Loucy (cell line): ENCODE data around the gene STIMATE.
A peak's percentile ranks its signal among the peaks of the same experiment; 100 is the strongest.

Experiments
- H2AFZ ChIP-seq: fragments of 200-600 bp; sonication (generic); 2 replicates; pipeline ENCODE4 v1.6.0; 2016; ENCODE audit warnings: antibody characterized with exemption, mild to moderate bottlenecking, low read length, moderate library complexity
- H3F3A ChIP-seq: fragments of 200-600 bp; 2 replicates; pipeline ENCODE4 v1.6.0; 2016; ENCODE audit warnings: antibody characterized with exemption, low read depth, mild to moderate bottlenecking
- H3K27me3 ChIP-seq: fragments of 200-600 bp; sonication (generic); 2 replicates; pipeline ENCODE4 v1.6.1; 2014; ENCODE audit warnings: low read length, mild to moderate bottlenecking; ENCODE audit not compliant: insufficient read depth, poor library complexity, severe bottlenecking
- H3K36me3 ChIP-seq: fragments of 200-600 bp; sonication (generic); 2 replicates; pipeline ENCODE4 v1.6.1; 2016; ENCODE audit warnings: low read length; ENCODE audit not compliant: insufficient read depth
- H3K4me1 ChIP-seq: fragments of 200-600 bp; sonication (generic); 2 replicates; pipeline ENCODE4 v1.5.1; 2014; ENCODE audit warnings: low read length, mild to moderate bottlenecking; ENCODE audit not compliant: insufficient read depth, poor library complexity, severe bottlenecking
- H3K4me2 ChIP-seq: fragments of 200-600 bp; sonication (generic); 2 replicates; pipeline ENCODE4 v1.6.0; 2014; ENCODE audit warnings: antibody characterized with exemption, low read length, low read depth, mild to moderate bottlenecking; ENCODE audit not compliant: poor library complexity, severe bottlenecking
- H3K4me3 ChIP-seq: fragments of 200-600 bp; sonication (generic); 2 replicates; pipeline ENCODE4 v1.5.1; 2014; ENCODE audit warnings: low read length, mild to moderate bottlenecking, mixed read lengths; ENCODE audit not compliant: poor library complexity, severe bottlenecking
- H3K79me2 ChIP-seq: fragments of 200-600 bp; sonication (generic); 2 replicates; pipeline ENCODE4 v1.6.1; 2014; ENCODE audit warnings: low read length; ENCODE audit not compliant: insufficient read depth
- H3K9ac ChIP-seq: fragments of 200-600 bp; sonication (generic); 2 replicates; pipeline ENCODE4 v1.6.0; 2014; ENCODE audit warnings: mild to moderate bottlenecking, low read depth, low read length, moderate library complexity; ENCODE audit not compliant: poor library complexity, severe bottlenecking
- H3K9me2 ChIP-seq: fragments of 200-600 bp; sonication (generic); replicated peaks from 2 replicates; pipeline ENCODE4 v1.6.1; 2016; ENCODE audit warnings: low read depth, low read length, mixed read lengths
- H3K9me3 ChIP-seq: fragments of 200-600 bp; sonication (generic); 2 replicates; pipeline ENCODE4 v1.6.1; 2014; ENCODE audit warnings: mild to moderate bottlenecking, antibody characterized with exemption, low read length, low read depth; ENCODE audit not compliant: insufficient read depth
- H4K20me1 ChIP-seq: fragments of 200-600 bp; sonication (generic); 2 replicates; pipeline ENCODE4 v1.6.0; 2014; ENCODE audit warnings: antibody characterized with exemption, low read length, mild to moderate bottlenecking; ENCODE audit not compliant: insufficient read depth, poor library complexity, severe bottlenecking
- EZH2phosphoT487 ChIP-seq: fragments of 200-600 bp; IDR thresholded peaks from 2 replicates; pipeline ENCODE4 v1.6.1; 2018; ENCODE audit warnings: antibody characterized with exemption, mild to moderate bottlenecking, moderate library complexity, borderline replicate concordance
- TF ChIP-seq, protein P1 (sequence below): fragments of 200-600 bp; sonication (generic); conservative IDR thresholded peaks from 2 replicates; pipeline ENCODE4 v1.5.1; 2014; ENCODE audit warnings: mild to moderate bottlenecking, antibody characterized with exemption, low read length

Gene STIMATE

DNA sequence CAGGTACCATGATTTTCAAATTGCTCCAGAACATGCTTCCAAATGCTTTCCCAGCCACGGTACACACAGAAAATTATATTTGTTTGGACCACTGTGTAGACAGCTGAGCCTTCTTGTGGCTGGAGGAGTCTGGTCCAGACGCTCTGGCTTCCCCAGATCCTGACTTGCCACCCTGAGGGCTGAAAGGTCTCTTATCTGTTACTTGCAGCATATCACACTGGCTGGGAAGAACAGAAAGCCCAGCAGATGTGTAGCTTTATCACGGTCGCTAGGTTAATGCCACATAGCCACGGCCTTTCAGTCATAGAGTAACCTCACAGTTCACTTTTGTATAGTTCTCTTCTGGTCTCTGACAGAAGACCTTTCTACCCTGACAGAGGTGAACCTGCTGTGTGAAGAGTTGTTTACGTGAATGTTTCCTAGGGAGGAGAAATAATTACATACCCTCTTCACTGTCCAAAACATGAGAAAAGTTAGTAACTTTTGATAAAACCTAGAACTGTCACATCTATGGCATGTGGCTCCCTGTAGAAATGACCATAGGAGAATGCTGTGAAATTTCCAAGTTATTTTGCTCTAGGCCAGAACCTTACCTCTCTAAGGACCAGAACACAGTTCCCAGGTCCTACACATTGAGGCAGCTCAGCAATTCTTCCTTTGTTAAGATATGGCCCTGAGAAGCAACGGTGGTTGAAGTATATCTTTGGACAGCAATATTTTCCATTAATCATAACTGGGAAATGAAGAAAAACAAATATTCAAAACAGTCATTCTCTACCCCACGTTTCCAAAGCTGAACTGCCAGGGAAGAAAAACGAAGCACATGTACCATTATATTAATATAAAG lies 15.8 kb upstream of the STIMATE start:
- Histone ChIP-seq H3K79me2 (no peaks in the 10 kb centered on the region), H3K4me3 (no peak overlapping the region), H3K9ac (no peak overlapping the region), H2AFZ (no peak overlapping the region), H3K4me2 (no peak overlapping the region), H3K9me2 (no peaks in the 10 kb centered on the region), H3K9me3 (no peaks in the 10 kb centered on the region), H3K27me3 (no peaks in the 10 kb centered on the region), H3K36me3 (peaks cover 26% of the 10 kb centered on the region; the same call in 1 of the 2 replicates), H3F3A (no peaks in the 10 kb centered on the region), H3K4me1 (no peaks in the 10 kb centered on the region), H4K20me1 (no peaks in the 10 kb centered on the region)
- TF ChIP-seq, protein P1, sequence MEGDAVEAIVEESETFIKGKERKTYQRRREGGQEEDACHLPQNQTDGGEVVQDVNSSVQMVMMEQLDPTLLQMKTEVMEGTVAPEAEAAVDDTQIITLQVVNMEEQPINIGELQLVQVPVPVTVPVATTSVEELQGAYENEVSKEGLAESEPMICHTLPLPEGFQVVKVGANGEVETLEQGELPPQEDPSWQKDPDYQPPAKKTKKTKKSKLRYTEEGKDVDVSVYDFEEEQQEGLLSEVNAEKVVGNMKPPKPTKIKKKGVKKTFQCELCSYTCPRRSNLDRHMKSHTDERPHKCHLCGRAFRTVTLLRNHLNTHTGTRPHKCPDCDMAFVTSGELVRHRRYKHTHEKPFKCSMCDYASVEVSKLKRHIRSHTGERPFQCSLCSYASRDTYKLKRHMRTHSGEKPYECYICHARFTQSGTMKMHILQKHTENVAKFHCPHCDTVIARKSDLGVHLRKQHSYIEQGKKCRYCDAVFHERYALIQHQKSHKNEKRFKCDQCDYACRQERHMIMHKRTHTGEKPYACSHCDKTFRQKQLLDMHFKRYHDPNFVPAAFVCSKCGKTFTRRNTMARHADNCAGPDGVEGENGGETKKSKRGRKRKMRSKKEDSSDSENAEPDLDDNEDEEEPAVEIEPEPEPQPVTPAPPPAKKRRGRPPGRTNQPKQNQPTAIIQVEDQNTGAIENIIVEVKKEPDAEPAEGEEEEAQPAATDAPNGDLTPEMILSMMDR, result no peak
- no peak for TF ChIP-seq EZH2phosphoT487

DNA sequence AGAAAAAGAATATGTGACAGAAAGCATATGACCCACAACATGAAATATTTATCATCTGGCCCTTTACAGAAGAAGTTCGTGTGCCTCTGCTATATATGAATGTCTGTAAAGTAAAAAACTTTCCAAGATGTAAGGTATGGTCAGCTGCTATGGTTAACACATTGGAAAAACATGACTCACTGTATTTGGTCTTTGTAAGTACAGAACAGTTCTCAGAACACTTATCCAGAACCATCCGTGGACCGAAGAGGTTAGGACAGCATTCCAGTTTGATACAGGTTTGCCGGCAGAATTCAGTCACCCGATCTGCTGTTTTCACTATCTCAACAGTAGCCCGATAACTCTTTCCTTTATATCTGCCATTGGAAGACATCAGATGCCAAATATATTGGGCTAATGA lies 13.5 kb upstream of the STIMATE start:
- H3K4me3 ChIP-seq, result no peak overlapping the region
- H3K9me2 ChIP-seq, result no peaks in the 10 kb centered on the region
- no peak overlapping the region for H3K9ac ChIP-seq
- TF ChIP-seq, protein P1, result no peak
- no peak for TF ChIP-seq EZH2phosphoT487
- H3K4me1 ChIP-seq, result no peaks in the 10 kb centered on the region
- H3K36me3 ChIP-seq, result peaks cover 31% of the 10 kb centered on the region; the same call in 1 of the 2 replicates
- no peaks in the 10 kb centered on the region for H3K9me3 ChIP-seq
- H3F3A ChIP-seq, result no peaks in the 10 kb centered on the region
- H3K4me2 ChIP-seq, result no peak overlapping the region
- no peaks in the 10 kb centered on the region for H3K79me2 ChIP-seq
- H4K20me1 ChIP-seq, result no peaks in the 10 kb centered on the region
- no peak overlapping the region for H2AFZ ChIP-seq
- H3K27me3 ChIP-seq, result no peaks in the 10 kb centered on the region

DNA sequence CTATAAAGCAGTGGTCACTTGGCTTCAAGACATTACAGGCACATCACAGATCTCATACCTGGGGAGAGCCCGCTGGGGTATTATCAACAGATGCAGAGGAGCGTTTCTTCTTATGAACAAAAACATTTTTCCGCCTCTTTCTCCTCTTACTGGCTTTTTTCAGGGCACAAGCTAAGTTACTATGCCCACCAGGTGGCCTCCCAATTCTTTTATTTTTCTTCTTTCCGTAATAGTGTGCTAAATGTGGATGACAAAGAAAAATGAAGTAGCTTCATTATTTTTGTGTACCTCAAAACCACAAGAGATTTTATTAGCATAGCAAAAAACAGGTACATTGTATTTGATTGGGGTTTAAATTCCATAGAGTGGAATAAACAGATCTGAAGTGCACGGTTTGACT lies 10.1 kb upstream of the STIMATE start:
- Histone ChIP-seq H3K79me2 (no peaks in the 10 kb centered on the region), H3K9me2 (no peaks in the 10 kb centered on the region), H2AFZ (no peak overlapping the region), H3K27me3 (no peaks in the 10 kb centered on the region), H3K4me3 (no peak overlapping the region), H3K9me3 (no peaks in the 10 kb centered on the region), H3K4me1 (no peaks in the 10 kb centered on the region), H3F3A (no peaks in the 10 kb centered on the region), H3K4me2 (no peak overlapping the region), H3K9ac (no peak overlapping the region), H3K36me3 (peaks cover 42% of the 10 kb centered on the region; the same call in 1 of the 2 replicates), H4K20me1 (no peaks in the 10 kb centered on the region)
- TF ChIP-seq EZH2phosphoT487, result no peak
- TF ChIP-seq, protein P1, result peak; percentile 35
